IMR-90 (cell line): Measurements from ENCODE around the gene DCUN1D4.

ENCODE experiments used
- FOS ChIP-seq: fragments of 150-350 bp; IDR thresholded peaks from 2 replicates; pipeline ENCODE4 v1.6.1; 2016; ENCODE audit warnings: low read depth, low read length
- MXI1 ChIP-seq: IDR thresholded peaks from 2 replicates; pipeline ENCODE4 v1.6.1; 2012; ENCODE audit warnings: low read depth, mild to moderate bottlenecking, low read length, moderate library complexity, borderline replicate concordance
- POLR2A ChIP-seq: IDR thresholded peaks from 2 replicates; pipeline ENCODE4 v1.6.1; 2012; ENCODE audit warnings: mild to moderate bottlenecking, low read depth, low read length
- TF ChIP-seq, protein P1 (sequence below): conservative IDR thresholded peaks from 2 replicates; pipeline ENCODE4 v1.5.1; 2012; ENCODE audit warnings: mild to moderate bottlenecking, low read depth, low read length, improper control_type of control experiment

DNA sequence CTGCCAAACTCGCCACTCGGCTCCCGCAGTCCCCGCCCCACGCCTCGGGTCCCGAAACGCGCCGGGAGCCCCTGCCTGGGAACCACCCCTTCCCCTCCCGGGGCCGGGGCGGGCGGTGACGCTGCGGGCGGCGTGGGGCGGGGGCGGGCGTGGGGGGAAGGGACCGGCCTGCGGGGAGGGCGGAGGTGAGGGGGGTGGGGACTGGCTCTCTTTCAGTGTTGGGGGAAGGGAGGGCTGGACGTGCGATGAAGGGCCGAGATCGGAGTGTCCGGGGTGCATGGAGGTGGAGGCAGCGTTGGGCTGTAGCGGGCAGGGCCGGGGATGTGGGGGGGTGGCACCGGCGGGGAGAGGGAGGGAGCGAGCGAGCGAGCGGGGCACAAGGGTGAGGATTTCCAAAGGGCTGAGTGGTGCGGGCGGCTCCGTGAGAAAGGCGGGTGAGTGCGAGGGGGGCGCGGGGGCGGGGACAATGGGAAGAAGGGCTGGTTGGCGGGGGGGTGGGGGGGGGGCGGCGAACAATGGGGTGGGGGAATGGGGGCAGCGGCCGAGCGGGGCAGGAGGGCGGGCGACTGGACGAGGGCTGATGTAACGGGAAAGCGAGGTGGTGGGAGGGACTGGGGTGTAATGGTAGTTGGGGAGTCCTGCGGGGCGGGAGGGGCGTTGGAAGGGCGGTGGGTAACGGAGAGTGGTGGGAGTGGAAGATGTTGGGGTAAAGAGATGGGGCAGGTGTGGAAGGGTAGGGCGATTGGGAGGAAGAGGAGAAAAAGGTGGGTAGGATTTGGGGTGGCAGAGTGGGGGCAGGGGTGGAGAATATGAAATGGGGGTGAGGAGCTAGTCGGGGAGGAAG lies 578 bp downstream of the DCUN1D4 start:
- TF ChIP-seq FOS (no peak), POLR2A (no peak), MXI1 (no peak)
- TF ChIP-seq, protein P1, sequence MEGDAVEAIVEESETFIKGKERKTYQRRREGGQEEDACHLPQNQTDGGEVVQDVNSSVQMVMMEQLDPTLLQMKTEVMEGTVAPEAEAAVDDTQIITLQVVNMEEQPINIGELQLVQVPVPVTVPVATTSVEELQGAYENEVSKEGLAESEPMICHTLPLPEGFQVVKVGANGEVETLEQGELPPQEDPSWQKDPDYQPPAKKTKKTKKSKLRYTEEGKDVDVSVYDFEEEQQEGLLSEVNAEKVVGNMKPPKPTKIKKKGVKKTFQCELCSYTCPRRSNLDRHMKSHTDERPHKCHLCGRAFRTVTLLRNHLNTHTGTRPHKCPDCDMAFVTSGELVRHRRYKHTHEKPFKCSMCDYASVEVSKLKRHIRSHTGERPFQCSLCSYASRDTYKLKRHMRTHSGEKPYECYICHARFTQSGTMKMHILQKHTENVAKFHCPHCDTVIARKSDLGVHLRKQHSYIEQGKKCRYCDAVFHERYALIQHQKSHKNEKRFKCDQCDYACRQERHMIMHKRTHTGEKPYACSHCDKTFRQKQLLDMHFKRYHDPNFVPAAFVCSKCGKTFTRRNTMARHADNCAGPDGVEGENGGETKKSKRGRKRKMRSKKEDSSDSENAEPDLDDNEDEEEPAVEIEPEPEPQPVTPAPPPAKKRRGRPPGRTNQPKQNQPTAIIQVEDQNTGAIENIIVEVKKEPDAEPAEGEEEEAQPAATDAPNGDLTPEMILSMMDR = no peak
